HG03575 (cell line): ENCODE results near the gene PNPLA6.

Experiments
- ATAC-seq: cut with Tn5 transposase; IDR thresholded peaks from one replicate; pipeline ENCODE4 v1.9.1; 2021; ENCODE audit not compliant: unreplicated experiment, insufficient number of reproducible peaks, low FRiP score; ENCODE audit errors: extremely low read depth

The PNPLA6 gene

GRCh38 chr19:7535047-7535997, at the start of gene PNPLA6:
PNPLA6 (plus strand) TSS chr19:7535717; CDS start chr19:7535789, 72 bp downstream.
- no peak for ATAC-seq

DNA sequence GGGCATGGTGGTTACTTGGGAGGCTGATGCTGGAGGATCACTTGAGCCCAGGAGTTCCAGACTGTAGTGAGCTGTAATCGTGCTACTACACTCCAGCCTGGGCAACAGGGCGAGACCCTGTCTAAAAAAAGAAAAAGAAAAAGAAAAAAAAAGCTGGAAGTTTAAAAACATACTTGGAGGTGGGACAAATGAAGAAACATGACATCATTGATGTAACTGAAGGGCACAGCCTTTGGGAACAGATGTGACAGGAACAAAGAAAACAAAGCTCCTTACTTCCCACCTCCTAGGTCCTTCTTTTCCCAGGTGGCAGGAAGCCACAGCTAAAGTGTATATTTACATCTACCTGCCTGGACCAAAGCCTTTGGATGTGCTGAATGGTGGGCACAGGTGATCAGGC, 48.6 kb upstream of the PNPLA6 start:
- no peak for ATAC-seq

GRCh38 chr19:7488736-7489353, 46.7 kb upstream of the PNPLA6 start, which contains the start of gene PEX11G:
PEX11G (minus strand) TSS chr19:7489035; CDS start chr19:7489010, 25 bp downstream.
- no peak for ATAC-seq

DNA sequence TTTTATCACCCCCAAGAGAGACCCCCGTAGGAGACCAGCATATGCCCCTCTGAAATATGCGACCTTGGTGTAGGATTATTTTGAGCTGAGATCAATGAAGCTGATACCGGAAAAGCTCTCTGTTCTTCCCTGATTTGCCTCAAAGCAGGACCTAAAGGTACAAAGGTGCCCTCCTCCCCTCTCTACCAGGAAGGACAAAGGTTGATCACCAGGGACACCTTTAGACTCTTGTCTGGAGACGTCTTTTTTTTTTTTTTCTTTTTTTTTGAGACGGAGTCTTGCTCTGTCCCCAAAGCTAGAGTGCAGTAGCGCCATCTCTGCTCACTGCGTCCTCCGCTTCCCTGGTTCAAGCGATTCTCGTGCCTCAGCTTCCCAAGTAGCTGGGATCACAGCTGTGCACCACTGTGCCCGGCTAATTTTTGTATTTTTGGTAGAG, 45.9 kb upstream of the PNPLA6 start:
- no peak for ATAC-seq

DNA sequence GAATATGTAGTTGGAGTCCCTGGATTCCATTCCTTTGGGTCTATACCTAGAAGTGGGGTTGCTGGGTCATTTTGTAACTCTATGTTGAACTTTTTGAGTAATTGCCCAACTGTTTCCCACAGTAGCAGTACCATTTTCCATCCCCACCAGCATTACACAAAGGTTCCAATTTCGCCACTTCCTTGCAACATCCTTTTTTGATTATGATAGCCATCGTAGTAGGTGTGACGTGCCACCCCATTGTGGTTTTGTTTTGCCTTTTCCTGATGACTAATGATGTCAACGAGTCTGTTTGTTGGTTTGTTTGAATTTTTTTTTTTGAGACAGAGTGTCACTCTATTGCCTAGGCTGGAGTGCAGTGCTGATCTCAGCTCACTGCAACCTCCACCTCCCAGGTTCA, 43.4 kb upstream of the PNPLA6 start:
- ATAC-seq: no peak

GRCh38 chr19:7492558-7492957, 43.0 kb upstream of the PNPLA6 start:
- ATAC-seq: no peak

DNA sequence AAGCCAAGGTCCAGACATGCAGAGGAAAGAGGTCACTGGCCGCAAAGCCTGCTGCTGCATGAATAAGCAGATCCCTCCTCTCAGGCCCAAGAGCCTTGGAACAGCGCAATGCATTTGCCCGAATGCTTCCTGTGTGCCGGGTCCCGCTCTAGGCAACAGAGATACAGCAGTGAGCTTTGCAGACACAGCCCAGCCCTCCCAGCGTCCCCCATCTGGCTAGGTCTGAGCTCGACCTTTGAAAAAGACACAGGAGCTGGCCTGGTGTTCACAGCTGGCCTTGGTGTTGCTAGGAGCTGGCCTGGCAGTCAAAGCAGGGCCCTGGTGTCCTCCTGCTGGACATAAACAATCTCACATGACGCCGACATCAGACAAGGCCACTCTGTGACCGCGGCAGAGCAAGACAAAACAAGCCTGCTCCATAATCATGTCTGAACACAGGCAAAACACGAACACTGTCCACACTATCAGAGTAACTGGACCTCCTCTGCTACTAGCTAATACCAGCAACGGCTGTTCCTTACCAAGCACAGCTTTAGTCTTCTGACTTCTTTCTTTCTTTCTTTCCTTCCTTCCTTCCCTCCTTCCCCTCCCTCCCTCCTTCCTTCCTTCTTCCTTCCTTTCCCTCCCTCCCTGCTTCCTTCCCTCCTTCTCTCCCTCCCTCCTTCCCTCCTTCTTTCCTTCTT, 41.0 kb upstream of the PNPLA6 start:
- no peak for ATAC-seq

- no peak for ATAC-seq
Measured at GRCh38 chr19:7497292-7497691, 38.2 kb upstream of the PNPLA6 start.

GRCh38 chr19:7500811-7501450, 34.6 kb upstream of the PNPLA6 start:
- ATAC-seq: no peak

GRCh38 chr19:7502552-7502951, 33.0 kb upstream of the PNPLA6 start:
- ATAC-seq: no peak

DNA sequence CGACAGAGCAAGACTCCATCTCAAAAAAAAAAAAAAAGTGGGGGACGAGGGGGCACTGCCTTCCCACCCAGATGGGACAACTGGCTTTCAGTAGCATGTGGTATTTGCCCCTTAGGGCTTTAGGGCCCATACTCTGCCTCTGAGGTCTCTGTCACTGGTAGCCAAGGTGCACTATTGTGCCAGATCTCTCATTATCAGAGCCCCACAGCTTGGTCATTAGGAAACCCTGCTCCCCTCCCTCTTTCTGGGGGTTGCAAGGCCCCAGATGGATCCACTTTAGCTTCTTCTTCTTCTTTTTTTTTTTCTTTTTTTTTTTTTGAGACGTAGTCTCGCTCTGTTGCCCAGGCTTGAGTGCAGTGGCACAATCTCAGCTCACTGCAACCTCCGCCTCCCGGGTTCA, 30.8 kb upstream of the PNPLA6 start:
- no peak for ATAC-seq

DNA sequence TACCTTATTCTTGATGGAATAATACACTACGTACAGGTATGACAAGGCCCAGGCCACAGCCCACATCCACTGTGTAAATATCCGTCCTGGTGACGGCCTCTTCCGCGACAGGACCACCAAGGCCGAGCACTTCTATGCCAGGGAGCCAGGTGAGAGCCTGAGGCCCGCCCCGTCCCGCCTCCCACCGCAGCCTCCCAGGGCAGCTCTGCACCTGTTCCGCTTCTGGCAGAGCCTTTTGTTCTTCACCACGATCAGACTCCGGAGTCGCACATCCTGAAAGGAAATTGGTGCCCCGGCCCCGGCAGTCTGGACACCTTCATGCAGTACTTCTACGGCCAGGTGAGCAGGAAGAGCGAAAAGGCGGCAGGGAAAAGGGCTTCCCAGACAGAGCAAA, 30.2 kb upstream of the PNPLA6 start:
- ATAC-seq: no peak

- ATAC-seq: no peak
Measured at GRCh38 chr19:7505682-7506384, 29.7 kb upstream of the PNPLA6 start.

GRCh38 chr19:7506385-7507328, 28.9 kb upstream of the PNPLA6 start:
- no peak for ATAC-seq

DNA sequence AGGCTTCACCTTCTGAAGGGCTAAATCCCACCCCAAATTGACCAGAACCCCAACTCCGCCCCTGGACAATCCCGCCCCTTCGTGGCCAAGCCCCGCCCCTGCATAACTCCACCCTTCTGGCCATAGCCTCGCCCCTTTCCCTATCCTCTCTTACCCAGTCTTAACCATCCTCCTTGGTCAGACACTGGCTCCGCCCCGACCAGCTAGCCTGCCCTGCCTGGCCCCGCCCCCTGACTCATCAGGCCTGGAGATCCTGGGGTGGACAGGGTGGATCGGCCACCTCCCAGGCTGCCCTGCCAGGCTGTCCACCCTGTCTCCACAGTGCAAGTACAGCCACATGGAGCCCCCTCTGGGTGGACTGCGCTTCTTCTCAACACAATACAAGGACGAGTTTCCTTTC, 27.6 kb upstream of the PNPLA6 start:
- no peak for ATAC-seq

DNA sequence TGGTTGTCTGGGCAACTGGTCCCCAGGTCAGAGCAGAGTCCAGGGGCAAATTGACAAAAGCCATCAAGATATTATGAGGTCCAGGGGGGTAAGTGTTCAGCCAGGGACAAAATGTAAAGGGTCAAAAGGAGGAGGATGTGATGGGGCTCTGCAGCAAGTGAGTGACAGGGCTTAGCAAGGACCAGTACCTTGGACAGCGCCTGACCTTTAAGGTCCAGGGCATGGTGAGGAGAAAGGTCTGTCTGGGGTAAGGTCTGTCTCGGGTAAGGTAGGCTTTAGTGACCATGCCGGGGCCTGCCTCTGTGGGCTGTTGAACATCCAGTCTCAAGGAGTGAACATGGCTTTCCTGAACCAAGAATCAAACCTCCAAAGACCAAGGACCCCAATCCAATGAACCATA, 25.9 kb upstream of the PNPLA6 start:
- no peak for ATAC-seq

DNA sequence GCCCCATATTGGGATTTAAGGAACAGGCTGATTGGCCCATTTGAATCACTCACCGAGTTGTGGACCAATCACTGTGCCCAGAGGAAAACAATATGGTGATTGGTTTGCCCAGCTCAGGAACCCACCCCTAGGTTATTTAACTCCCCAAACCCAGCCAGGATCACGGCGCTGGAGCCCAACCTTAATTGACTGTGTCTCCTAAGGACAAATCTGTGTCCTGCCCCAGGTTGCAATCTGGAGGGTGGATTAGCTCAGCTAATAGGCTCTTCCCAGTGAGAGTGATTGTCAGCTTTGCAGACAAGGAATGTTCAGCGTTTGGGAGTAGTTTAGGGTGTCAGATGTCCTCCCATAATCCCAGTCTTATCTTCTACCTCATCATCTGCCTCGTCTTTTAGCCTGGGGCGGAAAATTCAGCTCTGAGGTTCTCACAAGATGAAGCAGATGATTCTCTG, 23.1 kb upstream of the PNPLA6 start:
- ATAC-seq: no peak
